Kidney (tissue), 14 donors: Measurements from ENCODE around the gene RND3. TPM values are rescaled to one million over a fixed set of nuclear protein-coding genes. Genes with fewer than 3 reads are reported as not detected.

Experiments
- DNase-seq, 5 donors: peaks; one replicate each; pipeline ENCODE4 v3.0.0-alpha.2; 2013 to 2020
- FAIRE-seq: peaks from 2 replicates; lab custom pipeline; 2012; peaks lifted over from hg19 to GRCh38; lab: Jason Lieb, UNC
- H3K27ac ChIP-seq, 2 donors: one replicate each; pipeline ENCODE4 v1.7.0; 2013; ENCODE audit warnings: low read depth in 2 of 2, low read length in 2 of 2, inconsistent platforms in 1 of 2
- H3K27me3 ChIP-seq: one replicate; pipeline ENCODE4 v1.7.1; 2013; ENCODE audit warnings: low read length, inconsistent platforms; ENCODE audit not compliant: control insufficient read depth, insufficient read depth
- H3K36me3 ChIP-seq, 3 donors: one replicate each; pipeline versions ENCODE4 v1.7.0 to v1.7.1; 2013; ENCODE audit warnings: low read length in 3 of 3, control low read depth in 1 of 3, inconsistent platforms in 1 of 3; ENCODE audit not compliant: insufficient read depth in 3 of 3, control insufficient read depth in 2 of 3
- H3K4me1 ChIP-seq, 3 donors: one replicate each; pipeline versions ENCODE4 v1.7.0 to v1.7.1; 2013; ENCODE audit warnings: low read length in 3 of 3, inconsistent platforms in 1 of 3, low read depth in 1 of 3; ENCODE audit not compliant: control insufficient read depth in 2 of 3, insufficient read depth in 2 of 3
- H3K4me3 ChIP-seq, 3 donors: one replicate each; pipeline versions ENCODE4 v1.7.0 to v1.8.1; 2013; ENCODE audit warnings: low read length in 3 of 3, control low read depth in 1 of 3, inconsistent platforms in 1 of 3
- H3K9ac ChIP-seq, 3 donors: one replicate each; pipeline versions ENCODE4 v1.7.0 to v1.7.1; 2013; ENCODE audit warnings: low read length in 3 of 3, control low read depth in 1 of 3, inconsistent platforms in 1 of 3
- H3K9me3 ChIP-seq, 3 donors: one replicate each; pipeline versions ENCODE4 v1.7.0 to v1.7.1; 2013; ENCODE audit warnings: low read length in 3 of 3, control low read depth in 1 of 3, inconsistent platforms in 1 of 3; ENCODE audit not compliant: control insufficient read depth in 2 of 3, insufficient read depth in 1 of 3
- intact Hi-C: fragments of 100-400 bp; cut with DNase I; formaldehyde crosslinking; loops from one replicate; pipeline ENCODE4 v1.11.1; 2022
- polyA plus RNA-seq: library from polyadenylated mRNA; stranded (reverse); fragments of 350-450 nt; fragmentation: Illumina TruSeq; extraction: RNeasy Lipid Tissue Mini Kit (QIAGEN cat#74804); gene quantifications from one replicate; pipeline ENCODE4 v1.2.3, GENCODE V29; 2014; ENCODE audit warnings: low read depth, low replicate concordance; ENCODE audit not compliant: insufficient read depth
- total RNA-seq: library from RNA; stranded (reverse); fragmentation: NEBNext Ultra II Directional; extraction: Animal tissue kit (Norgen Biotek cat#: 25700); gene quantifications from one replicate; pipeline ENCODE4 v1.2.1, GENCODE V29; 2021
- TF ChIP-seq, protein P1 (sequence below): IDR thresholded peaks from 3 replicates; pipeline ENCODE4 v1.5.1; 2012; ENCODE audit warnings: mild to moderate bottlenecking, moderate library complexity, borderline replicate concordance; ENCODE audit not compliant: insufficient read depth; ENCODE audit errors: extremely low read depth
- donor health status: control.
- donor health status: control.
- donor health status: control.
- donor health status: control.
- donor health status: control.
- donor health status: DM: yes; HTN: yes; CAD: no.
- donor health status: Normal renal cell carcinoma (clear cell type).

Gene RND3
- total and polyA plus RNA-seq, 2 donors from 2014 or later = 6.5 to 26.1 TPM

DNA sequence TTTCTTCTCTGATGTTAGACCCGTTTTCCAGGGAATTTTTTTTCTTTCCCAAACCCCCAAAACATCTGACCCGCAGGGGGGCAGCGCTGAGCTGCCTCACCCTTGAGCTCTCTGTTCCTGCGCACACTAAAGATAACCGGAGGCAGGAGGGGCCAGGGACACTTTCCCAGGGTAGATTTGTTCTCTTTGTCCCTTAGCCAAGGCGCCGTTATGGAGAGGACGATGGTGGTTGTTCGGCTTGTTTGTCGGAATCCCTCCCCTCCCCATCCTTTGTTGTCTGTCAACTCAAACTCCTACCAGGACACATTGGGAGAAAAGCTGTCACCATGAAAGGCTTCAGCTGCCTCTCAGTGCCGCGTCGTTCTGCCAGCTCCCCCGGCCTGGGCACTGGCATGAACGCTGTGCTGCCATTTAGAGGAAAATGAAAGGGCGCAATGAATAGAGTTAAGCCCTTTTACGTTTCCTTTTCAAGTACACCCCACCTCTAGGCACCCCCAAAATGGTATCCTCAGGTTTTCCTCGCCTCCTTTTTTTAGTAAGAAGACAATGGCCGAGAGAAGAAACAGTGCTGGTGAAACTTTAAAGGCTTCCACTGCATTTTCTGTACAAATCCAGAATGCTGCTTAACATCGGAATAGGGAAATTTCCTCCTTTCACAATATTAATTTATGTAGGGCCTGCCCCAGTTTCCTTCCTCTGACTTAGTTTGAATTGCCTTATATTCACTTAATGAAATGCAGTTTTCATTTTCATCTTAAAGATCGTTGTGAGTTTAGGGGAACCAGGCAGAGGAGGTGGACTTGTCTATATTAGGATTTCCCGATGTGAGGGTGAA is 62.1 kb downstream of the RND3 start:
- no peak for DNase-seq
- Histone ChIP-seq H3K9ac (no peak overlapping the region), H3K4me3 (no peak overlapping the region), H3K27ac (no peak overlapping the region), H3K36me3 (no peaks in the 10 kb centered on the region), H3K4me1 (peaks cover 0 to 3% (median 0%) of the 10 kb centered on the region in 3 donors), H3K9me3 (no peaks in the 10 kb centered on the region), H3K27me3 (no peaks in the 10 kb centered on the region)
- TF ChIP-seq, protein P1, sequence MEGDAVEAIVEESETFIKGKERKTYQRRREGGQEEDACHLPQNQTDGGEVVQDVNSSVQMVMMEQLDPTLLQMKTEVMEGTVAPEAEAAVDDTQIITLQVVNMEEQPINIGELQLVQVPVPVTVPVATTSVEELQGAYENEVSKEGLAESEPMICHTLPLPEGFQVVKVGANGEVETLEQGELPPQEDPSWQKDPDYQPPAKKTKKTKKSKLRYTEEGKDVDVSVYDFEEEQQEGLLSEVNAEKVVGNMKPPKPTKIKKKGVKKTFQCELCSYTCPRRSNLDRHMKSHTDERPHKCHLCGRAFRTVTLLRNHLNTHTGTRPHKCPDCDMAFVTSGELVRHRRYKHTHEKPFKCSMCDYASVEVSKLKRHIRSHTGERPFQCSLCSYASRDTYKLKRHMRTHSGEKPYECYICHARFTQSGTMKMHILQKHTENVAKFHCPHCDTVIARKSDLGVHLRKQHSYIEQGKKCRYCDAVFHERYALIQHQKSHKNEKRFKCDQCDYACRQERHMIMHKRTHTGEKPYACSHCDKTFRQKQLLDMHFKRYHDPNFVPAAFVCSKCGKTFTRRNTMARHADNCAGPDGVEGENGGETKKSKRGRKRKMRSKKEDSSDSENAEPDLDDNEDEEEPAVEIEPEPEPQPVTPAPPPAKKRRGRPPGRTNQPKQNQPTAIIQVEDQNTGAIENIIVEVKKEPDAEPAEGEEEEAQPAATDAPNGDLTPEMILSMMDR = no peak
- intact Hi-C loops = no loop called here
- no peak for FAIRE-seq

DNA sequence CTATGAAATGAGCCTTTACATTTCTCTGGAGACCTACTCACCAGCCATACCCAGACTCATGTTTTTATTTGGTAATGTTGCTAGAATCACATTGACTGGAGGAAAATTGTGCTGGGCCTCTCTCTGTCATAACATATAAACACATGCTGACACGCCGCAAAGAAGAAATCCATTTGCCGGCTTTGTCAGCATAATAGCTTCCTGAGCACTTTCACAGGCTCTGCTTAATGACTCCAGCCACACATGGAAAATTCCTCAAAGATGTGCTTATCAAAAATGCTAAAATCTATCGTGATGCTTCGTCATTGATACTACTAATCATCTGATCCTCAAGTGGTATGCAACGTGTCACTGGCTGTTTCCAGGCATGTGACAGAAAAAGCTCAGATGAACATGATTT is 63.1 kb downstream of the RND3 start:
- no peaks in the 10 kb centered on the region for H3K27me3 ChIP-seq
- H3K4me1 ChIP-seq = peaks cover 0 to 3% (median 0%) of the 10 kb centered on the region in 3 donors
- DNase-seq (peak in 2 of 5 donors; percentile 31 to 65), FAIRE-seq (no peak)
- intact Hi-C loops = no loop called here
- no peak overlapping the region for H3K4me3 ChIP-seq
- H3K9me3 ChIP-seq = no peaks in the 10 kb centered on the region
- no peaks in the 10 kb centered on the region for H3K36me3 ChIP-seq
- H3K27ac ChIP-seq = no peak overlapping the region
- TF ChIP-seq, protein P1 = no peak
- no peak overlapping the region for H3K9ac ChIP-seq

DNA sequence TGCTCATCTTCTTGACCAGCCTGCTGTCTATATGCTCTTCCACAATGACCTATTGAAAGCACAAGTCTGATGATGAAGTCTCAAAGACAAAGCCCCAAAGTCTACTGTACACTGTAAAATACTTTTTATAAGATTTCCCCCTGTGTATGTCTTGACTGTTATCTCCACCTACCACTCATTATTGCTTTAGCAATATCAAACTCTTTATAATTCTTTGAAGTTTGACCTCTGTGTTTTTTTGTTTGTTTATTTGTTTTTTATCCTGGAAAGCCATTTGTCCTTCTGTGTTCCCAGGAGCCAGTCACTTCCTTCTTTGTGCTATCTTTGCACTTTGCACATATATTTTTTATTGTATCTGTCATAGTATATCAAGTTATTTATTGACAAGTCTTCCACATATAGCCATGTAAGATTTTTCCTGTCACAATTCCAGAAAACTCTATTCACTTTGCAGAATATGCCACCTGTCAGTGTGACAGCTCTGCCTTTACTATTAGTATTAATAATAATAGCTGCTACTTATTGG is 66.3 kb downstream of the RND3 start:
- TF ChIP-seq, protein P1 = no peak
- intact Hi-C loops = no loop called here
- FAIRE-seq = no peak

More for the DNA sequence above, 66.3 kb downstream of the RND3 start:
- H3K9me3 ChIP-seq = no peaks in the 10 kb centered on the region
- peaks cover 0 to 3% (median 0%) of the 10 kb centered on the region in 3 donors for H3K4me1 ChIP-seq
- H3K9ac ChIP-seq = no peak overlapping the region
- H3K27ac ChIP-seq = no peak overlapping the region
- H3K4me3 ChIP-seq = no peak overlapping the region
- no peaks in the 10 kb centered on the region for H3K27me3 ChIP-seq
- no peak for DNase-seq
- H3K36me3 ChIP-seq = no peaks in the 10 kb centered on the region
